Measurements from ENCODE around the gene NUDT13. TPM values are rescaled to one million over a fixed set of nuclear protein-coding genes. Genes with fewer than 3 reads are reported as not detected.

NUDT13 gene
- total RNA-seq, 1 donor from 2014 or later: 0.86 TPM

DNA sequence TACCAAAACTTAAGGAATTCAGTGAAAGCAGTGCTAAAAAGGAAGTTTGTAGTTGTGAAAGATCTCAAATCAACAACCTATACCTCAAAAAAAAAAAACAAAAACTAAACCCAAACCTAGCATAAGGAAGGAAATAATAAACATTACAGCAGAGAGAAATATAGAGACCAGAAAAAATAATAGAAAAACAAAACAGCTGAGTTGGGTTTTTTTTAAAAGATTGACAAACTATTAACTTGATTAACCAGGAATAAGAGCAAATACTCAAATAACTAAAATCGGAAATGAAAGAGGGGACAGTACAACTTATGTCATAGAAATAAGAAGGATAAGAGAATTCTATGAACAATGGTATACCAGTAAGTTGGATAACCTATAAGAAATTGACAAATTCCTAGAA is 50.8 kb downstream of the NUDT13 start:
- intact Hi-C loops (cut with micrococcal nuclease): no loop called here

DNA sequence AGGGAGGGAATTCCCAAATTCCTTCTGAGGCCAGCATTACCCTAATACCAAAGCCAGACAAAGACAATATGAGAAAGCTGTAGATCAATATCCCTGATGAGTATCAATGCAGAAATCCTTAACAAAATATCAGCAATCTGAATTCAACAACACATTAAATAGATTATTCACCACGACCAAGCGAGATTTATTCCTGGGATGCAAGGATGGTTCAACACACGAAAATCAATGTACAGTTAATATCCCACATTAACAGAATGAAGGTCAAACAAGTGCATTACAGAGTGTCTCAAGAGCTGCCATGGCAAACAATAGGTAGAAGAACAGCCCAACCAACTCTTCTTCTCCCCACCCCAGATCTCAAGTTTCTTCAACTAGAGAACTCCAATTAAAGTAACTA is 51.4 kb downstream of the NUDT13 start:
- intact Hi-C loops (cut with micrococcal nuclease): no loop called here

DNA sequence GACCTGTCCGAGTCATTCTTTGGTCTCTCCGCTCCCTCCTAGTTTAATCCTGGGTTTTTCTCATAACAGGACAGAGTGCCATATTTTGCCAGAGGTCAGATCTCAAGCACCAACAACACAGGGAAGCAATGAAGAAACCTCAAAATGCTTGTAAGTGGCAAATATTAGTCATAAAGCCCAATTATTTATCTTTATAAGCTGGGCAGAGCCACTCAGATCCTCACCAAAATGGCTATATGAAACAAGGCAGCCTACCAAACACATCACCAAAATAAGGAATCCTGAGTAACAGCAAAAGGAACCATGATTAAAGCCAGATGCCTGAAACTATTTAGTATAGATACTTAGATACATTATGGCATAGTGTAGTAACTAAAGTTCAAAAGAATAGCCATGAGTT is 52.8 kb downstream of the NUDT13 start:
- intact Hi-C loops (cut with micrococcal nuclease): no loop called here

DNA sequence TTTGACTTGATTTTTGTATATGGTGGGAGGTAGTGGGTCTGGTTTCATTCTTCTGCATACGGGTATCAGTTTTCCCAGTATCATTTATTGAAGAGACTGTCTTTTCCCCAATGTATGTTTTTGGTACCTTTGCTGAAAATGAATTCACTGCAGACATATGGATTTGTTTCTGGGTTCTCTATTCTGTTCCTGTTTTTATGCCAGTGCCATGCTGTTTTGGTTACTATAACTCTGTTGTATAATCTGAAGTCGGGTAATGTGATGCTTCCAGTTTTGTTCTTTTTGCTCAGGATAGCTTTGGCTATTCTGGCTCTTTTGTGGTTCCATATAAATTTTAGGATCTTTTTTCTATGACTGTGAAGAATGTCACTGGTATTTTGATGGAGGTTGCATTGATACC is 56.7 kb downstream of the NUDT13 start:
- intact Hi-C loops (cut with micrococcal nuclease): no loop called here

DNA sequence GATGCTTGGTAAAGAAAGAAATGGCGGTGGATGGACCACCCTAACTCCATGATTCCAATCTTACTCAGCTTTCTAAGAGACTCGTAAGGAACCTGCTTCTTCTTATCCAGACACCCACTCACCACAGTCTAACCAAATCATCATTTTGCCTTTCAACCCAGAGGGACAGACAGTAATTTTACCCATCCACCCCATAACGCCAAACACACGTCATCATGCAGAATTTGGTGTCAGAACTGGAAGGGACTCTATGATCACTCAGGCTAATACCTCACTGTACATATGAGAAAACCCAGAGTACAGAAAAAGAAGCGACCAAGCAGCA is 57.2 kb downstream of the NUDT13 start:
- intact Hi-C loops (cut with micrococcal nuclease): no loop called here

DNA sequence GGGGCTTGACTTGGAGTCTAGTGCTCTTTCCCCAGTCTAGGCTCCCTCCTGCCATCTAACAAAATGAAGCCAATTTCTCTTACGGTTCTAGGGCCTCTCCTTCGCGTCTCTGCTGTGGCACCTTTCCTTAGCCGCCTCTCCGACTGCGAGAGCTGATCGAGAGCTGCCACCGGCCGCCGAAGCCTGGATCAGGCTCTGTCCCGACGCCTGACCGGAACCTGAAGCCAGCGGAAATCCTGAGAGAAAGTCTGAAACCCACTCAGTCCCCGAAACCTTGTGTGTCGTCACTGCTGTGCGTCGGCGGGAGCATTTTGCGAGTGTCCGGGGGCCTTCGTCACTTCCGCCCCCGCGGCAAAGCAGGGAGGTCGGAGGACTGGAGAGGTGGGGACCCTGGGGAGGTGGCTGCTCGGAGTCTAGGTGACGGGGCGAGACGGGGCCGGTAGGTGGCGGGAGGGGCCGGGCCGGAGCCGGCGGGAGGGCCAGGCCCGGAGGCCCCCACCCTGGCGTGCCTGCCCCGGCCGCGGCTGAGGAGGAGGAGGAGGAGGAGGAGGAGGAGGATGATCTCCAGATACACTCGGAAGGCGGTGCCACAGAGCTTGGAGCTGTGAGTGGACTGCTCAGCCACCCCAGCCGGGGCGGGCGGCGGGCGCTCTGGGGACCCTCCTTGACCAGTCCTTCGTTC is 57.7 kb downstream of the NUDT13 start, which contains the start of the genes ECD and FAM149B1:
Gene ECD, minus strand, starts transcription at position 226 of the 682 bp plus-strand sequence. CDS start 4,071 bp downstream, outside the sequence.
Gene FAM149B1, plus strand, starts transcription at position 337 of the 682 bp plus-strand sequence. Its CDS starts 221 bp downstream, at position 558.
- intact Hi-C loops (cut with micrococcal nuclease): loop anchor here (1.0 kb wide), 3 partner anchors 71 to 84 kb away; partner anchors contain the start of genes DNAJC9 and MRPS16

DNA sequence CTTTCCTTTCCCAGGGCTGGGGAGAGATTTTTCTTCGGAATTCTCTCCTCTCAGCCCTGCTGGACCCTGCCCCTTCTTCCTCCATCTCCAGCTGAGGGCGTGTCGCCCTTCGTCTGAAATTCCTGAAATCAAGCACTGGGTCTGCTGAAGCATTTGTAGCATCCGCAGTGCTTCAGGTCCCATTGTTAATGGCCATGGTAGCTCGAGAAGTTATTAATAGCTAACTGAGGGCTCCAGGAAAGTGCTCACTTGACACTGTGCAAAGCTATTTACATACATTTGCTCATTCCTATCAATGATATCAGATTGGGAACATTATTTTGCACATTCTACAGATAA is 58.2 kb downstream of the NUDT13 start:
- intact Hi-C loops (cut with micrococcal nuclease): loop anchor here (1.0 kb wide), 3 partner anchors 71 to 84 kb away; partner anchors contain the start of genes DNAJC9 and MRPS16

DNA sequence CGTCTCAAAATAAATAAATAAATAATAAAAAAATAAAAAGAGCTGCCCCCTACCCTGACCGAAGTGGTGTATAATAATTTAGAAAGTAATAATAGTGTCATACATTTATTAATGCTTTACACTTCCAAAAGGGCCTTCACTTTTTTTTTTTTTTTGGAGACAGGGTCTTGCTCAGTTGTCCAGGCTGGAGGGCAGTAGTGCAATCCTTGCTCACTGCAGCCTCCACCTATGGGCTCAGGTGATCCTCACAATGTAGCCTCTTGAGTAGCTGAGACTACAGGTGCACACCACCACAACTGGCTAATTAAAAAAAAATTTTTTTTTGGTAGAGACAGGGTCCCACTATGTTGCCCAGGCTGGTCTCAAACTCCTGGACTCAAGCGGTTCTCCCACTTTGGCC is 59.1 kb downstream of the NUDT13 start:
- intact Hi-C loops (cut with micrococcal nuclease): no loop called here

DNA sequence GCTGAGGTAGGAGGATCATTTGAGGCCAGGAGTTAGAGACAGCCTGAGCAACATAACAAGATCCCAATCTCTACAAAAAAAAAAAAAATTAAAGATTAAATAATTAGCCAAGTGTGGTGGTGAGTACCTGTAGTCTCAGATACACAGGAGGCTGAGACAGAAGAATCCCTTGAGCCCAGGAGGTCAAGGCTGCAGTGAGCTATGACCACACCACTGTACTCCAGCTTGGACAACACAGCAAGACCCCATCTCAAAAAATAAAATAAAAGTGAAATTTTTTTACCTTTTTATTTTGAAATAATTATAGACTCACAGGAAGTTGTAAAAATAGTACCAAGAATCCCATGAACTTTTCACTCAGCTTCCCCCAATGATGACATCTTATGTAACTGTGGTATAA is 62.6 kb downstream of the NUDT13 start:
- intact Hi-C loops (cut with micrococcal nuclease): no loop called here

DNA sequence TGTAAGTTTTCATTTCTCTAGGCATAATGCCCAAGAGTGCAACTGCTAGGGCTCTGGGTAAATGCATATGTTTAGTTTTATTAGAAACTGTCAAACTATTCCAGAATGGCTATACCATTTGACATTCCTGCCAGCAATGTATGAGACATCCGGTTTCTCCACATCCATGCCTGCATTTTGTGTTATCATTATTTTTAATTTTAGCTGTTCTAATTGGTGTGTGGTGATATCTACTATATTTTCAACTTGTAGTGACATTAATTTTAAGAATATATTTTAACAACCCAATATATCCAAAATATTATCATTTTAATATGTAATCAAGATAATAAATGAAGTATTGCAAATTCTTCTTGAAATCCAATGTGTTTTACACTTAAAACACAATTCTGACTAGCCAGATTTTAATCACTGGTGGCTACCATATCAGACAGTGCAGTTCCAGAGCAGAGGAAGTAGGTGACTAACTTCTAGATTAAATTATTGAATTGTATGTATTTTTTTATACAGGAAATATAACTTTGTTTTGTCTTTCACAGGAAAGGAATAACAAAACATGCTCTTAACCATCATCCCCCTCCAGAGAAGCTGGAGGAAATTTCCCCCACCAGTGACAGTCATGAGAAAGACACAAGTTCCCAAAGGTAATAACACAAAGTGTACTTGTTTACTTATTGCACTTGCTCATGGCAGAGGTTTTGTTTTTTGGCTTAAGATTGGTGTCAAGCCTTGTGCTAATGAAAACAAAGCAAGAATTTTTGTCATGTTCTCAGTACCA is 64.1 kb downstream of the NUDT13 start:
- intact Hi-C loops (cut with micrococcal nuclease): no loop called here

Other genes starting within 250 kb of the NUDT13 start
- 0.11 TPM in 1 of 2 replicates, not detected in the other for gene OIT3, start 216.7 kb upstream of the NUDT13 start, total RNA-seq
- not detected in 2 replicates for gene PLA2G12B, start 155.6 kb upstream of the NUDT13 start, total RNA-seq
- 30.0 and 32.6 TPM in 2 replicates for gene P4HA1, start 13.6 kb upstream of the NUDT13 start, total RNA-seq
- gene ECD, start 57.6 kb downstream of the NUDT13 start, total RNA-seq: 30.2 and 31.7 TPM in 2 replicates
- gene FAM149B1, start 57.7 kb downstream of the NUDT13 start, total RNA-seq: 14.1 and 14.2 TPM in 2 replicates
- 59.7 and 60.2 TPM in 2 replicates for gene DNAJC9, start 136.8 kb downstream of the NUDT13 start, total RNA-seq
- gene MRPS16, start 142.2 kb downstream of the NUDT13 start, total RNA-seq: 105 and 107 TPM in 2 replicates
- gene CFAP70, start 248.4 kb downstream of the NUDT13 start, total RNA-seq: 0.20 and 0.25 TPM in 2 replicates

Measured in T-helper 2 cell treated with Interferon-gamma antibody and Interleukin-4, amounts not matched to agents 100 ng/mL and 5 ng/mL, for 36 hours (primary cell).